HG02870 (cell line): Measurements from ENCODE around the gene CLCN4.

ENCODE experiments used
- ATAC-seq: cut with Tn5 transposase; IDR thresholded peaks from one replicate; pipeline ENCODE4 v1.9.1; 2021; ENCODE audit warnings: mild to moderate bottlenecking, moderate library complexity; ENCODE audit not compliant: unreplicated experiment

Gene CLCN4

GRCh38 chrX:10166248-10166716 is 9.5 kb downstream of the CLCN4 start:
- ATAC-seq, result no peak

- no peak for ATAC-seq
Measured at GRCh38 chrX:10166731-10167151, 10.0 kb downstream of the CLCN4 start.

GRCh38 chrX:10167573-10167972 is 10.8 kb downstream of the CLCN4 start:
- no peak for ATAC-seq

GRCh38 chrX:10168226-10168625 is 11.5 kb downstream of the CLCN4 start:
- ATAC-seq, result no peak

- ATAC-seq, result no peak
Measured at GRCh38 chrX:10169175-10169574, 12.4 kb downstream of the CLCN4 start.

- no peak for ATAC-seq
Measured at GRCh38 chrX:10171249-10171648, 14.5 kb downstream of the CLCN4 start.

- ATAC-seq, result no peak
Measured at GRCh38 chrX:10172877-10173276, 16.1 kb downstream of the CLCN4 start.

- ATAC-seq, result no peak
Measured at GRCh38 chrX:10173331-10173900, 16.6 kb downstream of the CLCN4 start.

- no peak for ATAC-seq
Measured at GRCh38 chrX:10174051-10174450, 17.3 kb downstream of the CLCN4 start.

- ATAC-seq, result no peak
Measured at GRCh38 chrX:10174810-10175209, 18.0 kb downstream of the CLCN4 start.

- ATAC-seq, result no peak
Measured at GRCh38 chrX:10175319-10175871, 18.6 kb downstream of the CLCN4 start.

GRCh38 chrX:10176121-10177003 is 19.6 kb downstream of the CLCN4 start:
- no peak for ATAC-seq

GRCh38 chrX:10177004-10177396 is 20.2 kb downstream of the CLCN4 start:
- ATAC-seq, result no peak

- ATAC-seq, result no peak
Measured at GRCh38 chrX:10177601-10178000, 20.8 kb downstream of the CLCN4 start.

- ATAC-seq, result no peak
Measured at GRCh38 chrX:10178866-10179463, 22.2 kb downstream of the CLCN4 start.

GRCh38 chrX:10183760-10184159 is 27.0 kb downstream of the CLCN4 start:
- ATAC-seq, result no peak

- no peak for ATAC-seq
Measured at GRCh38 chrX:10184411-10184810, 27.6 kb downstream of the CLCN4 start.

- no peak for ATAC-seq
Measured at GRCh38 chrX:10186355-10186754, 29.6 kb downstream of the CLCN4 start.

- ATAC-seq, result no peak
Measured at GRCh38 chrX:10187421-10187820, 30.6 kb downstream of the CLCN4 start.

- ATAC-seq, result peak; percentile 77
Measured at GRCh38 chrX:10189317-10190268, 32.8 kb downstream of the CLCN4 start.
